Aorta (tissue), 5 donors: ENCODE results near the gene ZDHHC3. TPM values are rescaled to one million over a fixed set of nuclear protein-coding genes. Genes with fewer than 3 reads are reported as not detected.

Experiments used
- ATAC-seq: fragments of 200-7000 bp; cut with Tn5 transposase; one replicate; pipeline ENCODE4 v1.9.1; 2022; ENCODE audit warnings: moderate library complexity; ENCODE audit not compliant: low FRiP score
- DNase-seq, 2 donors: peaks; one replicate each; pipeline ENCODE4 v3.0.0-alpha.2; 2020
- H3K27ac ChIP-seq, 2 donors: one replicate each; pipeline ENCODE4 v1.5.1; 2013; ENCODE audit warnings: low read length in 2 of 2, mild to moderate bottlenecking in 2 of 2, moderate library complexity in 2 of 2, control low read depth in 1 of 2, inconsistent platforms in 1 of 2, low read depth in 1 of 2
- H3K27me3 ChIP-seq, 2 donors: one replicate each; pipeline ENCODE4 v1.6.1; 2013; ENCODE audit warnings: control low read depth in 1 of 2, low read length in 1 of 2, mild to moderate bottlenecking in 1 of 2, moderate library complexity in 1 of 2; ENCODE audit not compliant: insufficient read depth in 2 of 2, control insufficient read depth in 1 of 2
- H3K36me3 ChIP-seq, 2 donors: one replicate each; pipeline ENCODE4 v1.6.1; 2013; ENCODE audit warnings: control low read depth in 1 of 2, low read length in 1 of 2, mild to moderate bottlenecking in 1 of 2; ENCODE audit not compliant: insufficient read depth in 2 of 2, control insufficient read depth in 1 of 2
- H3K4me1 ChIP-seq, 2 donors: one replicate each; pipeline ENCODE4 v1.6.1; 2013; ENCODE audit warnings: low read length in 2 of 2, control low read depth in 1 of 2, mild to moderate bottlenecking in 1 of 2, moderate library complexity in 1 of 2; ENCODE audit not compliant: insufficient read depth in 2 of 2, control insufficient read depth in 1 of 2
- H3K4me3 ChIP-seq, 2 donors: one replicate each; pipeline ENCODE4 v1.5.1; 2013; ENCODE audit warnings: low read length in 2 of 2, control low read depth in 1 of 2, mild to moderate bottlenecking in 1 of 2
- H3K9me3 ChIP-seq: one replicate; pipeline ENCODE4 v1.6.1; 2013; ENCODE audit warnings: mild to moderate bottlenecking, low read length; ENCODE audit not compliant: control insufficient read depth
- WGBS, 2 donors: extraction: QIAGEN DNeasy Blood & Tissue Kit; methylation state at CpG; one replicate each; pipeline ENCODE4 v1.1.7; 2013; 5-methylcytosine and 5-hydroxymethylcytosine counted together
- intact Hi-C, 2 donors: fragments of 100-400 bp; cut with DNase I; formaldehyde crosslinking; loops; one replicate each; pipeline versions ENCODE4 v1.14.2 to v1.15.0; 2022
- polyA plus RNA-seq, 2 donors: library from polyadenylated mRNA; stranded (reverse); fragments of 200-250 nt; gene quantifications; one replicate each; pipeline ENCODE4 v1.2.3, GENCODE V29; 2013
- total RNA-seq, 2 donors: library from RNA; stranded (reverse); fragmentation: NEBNext Ultra II Directional; extraction: Animal tissue kit (Norgen Biotek cat#: 25700); gene quantifications; one replicate each; pipeline ENCODE4 v1.2.1, GENCODE V29; 2021
- donor health status: healthy with polysubstance abuse.
- donor health status: Bipolar disorder and iron deficiency.
- donor health status: DM: no; HTN: no; CAD: no.
- donor health status: DM: no; HTN: no; CAD: no.
- donor health status: DM: yes; HTN: yes; CAD: no.

ZDHHC3 gene
- total and polyA plus RNA-seq, 4 donors = 44.8 to 62.2 (median 55.0) TPM

- DNase-seq (no peak), ATAC-seq (no peak)
- H3K9me3 ChIP-seq = no peaks in the 10 kb centered on the region
- intact Hi-C loops = no loop called here
- no peaks in the 10 kb centered on the region for H3K27me3 ChIP-seq
- WGBS, 2 donors = 88 to 89% methylated on average over 4 of the region's 4 CpGs
- H3K4me3 ChIP-seq = no peak overlapping the region
- H3K36me3 ChIP-seq = no peaks in the 10 kb centered on the region
- peaks cover 0 to 7% of the 10 kb centered on the region in 2 donors for H3K4me1 ChIP-seq
- peak overlapping the region in 1 of 2 donors; percentile 96 for H3K27ac ChIP-seq
Measured at GRCh38 chr3:45012577-45012976, 36.6 kb upstream of the ZDHHC3 start.

DNA sequence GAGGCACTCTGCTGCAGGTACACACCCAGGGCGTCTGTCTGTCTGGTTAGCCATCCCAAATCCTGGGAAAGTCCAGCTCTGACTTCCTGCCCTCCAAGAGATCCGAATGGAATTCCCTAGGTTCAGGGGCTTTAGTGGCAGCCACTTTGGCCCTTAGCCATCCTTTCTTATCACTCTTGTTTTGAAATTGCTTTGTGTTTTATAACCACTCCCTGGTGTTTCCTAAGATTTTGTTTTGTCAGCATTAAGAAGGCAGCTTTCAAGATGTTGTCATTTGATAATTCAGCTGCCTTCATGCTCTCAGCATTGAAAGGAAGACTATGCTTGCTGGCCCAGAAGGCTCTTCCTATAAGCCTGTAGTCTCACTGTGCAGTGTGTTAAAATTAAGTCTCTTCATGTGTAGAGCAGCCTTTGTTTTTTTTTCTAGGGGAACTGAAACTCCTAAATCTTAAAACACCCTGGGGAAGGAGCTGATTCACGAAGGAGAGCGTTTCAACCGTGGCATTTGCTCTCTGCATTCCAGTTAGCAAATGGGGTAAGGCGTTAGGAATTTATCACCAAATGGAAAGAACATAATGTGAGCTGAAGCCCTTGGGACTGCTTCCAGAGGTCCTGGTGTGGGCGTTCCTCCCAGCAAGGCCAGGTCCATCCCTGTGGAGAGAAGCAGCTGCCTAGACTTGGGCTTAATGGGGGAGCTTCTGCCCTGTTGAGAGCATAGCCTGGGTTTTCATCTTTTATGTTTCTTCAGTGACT lies 36.0 kb upstream of the ZDHHC3 start:
- intact Hi-C loops = no loop called here
- Histone ChIP-seq H3K36me3 (no peaks in the 10 kb centered on the region), H3K4me3 (no peak overlapping the region), H3K27me3 (no peaks in the 10 kb centered on the region), H3K27ac (peak overlapping the region; percentile 96 to 97), H3K4me1 (peaks cover 0 to 7% of the 10 kb centered on the region in 2 donors), H3K9me3 (no peaks in the 10 kb centered on the region)
- DNase-seq = peak; percentile 79 to 88
- peak; percentile 84 for ATAC-seq
- 5 to 6% methylated on average over 7 of the region's 7 CpGs for WGBS, 2 donors

GRCh38 chr3:45010811-45011333 lies 34.9 kb upstream of the ZDHHC3 start:
- ATAC-seq = no peak
- no peaks in the 10 kb centered on the region for H3K9me3 ChIP-seq
- peaks cover 0 to 7% of the 10 kb centered on the region in 2 donors for H3K4me1 ChIP-seq
- WGBS, 2 donors = 2 to 10% methylated on average over 3 of the region's 3 CpGs
- H3K36me3 ChIP-seq = no peaks in the 10 kb centered on the region
- no peaks in the 10 kb centered on the region for H3K27me3 ChIP-seq
- H3K4me3 ChIP-seq = no peak overlapping the region
- H3K27ac ChIP-seq = peak overlapping the region; percentile 90 to 97
- intact Hi-C loops = no loop called here
- DNase-seq = no peak

DNA sequence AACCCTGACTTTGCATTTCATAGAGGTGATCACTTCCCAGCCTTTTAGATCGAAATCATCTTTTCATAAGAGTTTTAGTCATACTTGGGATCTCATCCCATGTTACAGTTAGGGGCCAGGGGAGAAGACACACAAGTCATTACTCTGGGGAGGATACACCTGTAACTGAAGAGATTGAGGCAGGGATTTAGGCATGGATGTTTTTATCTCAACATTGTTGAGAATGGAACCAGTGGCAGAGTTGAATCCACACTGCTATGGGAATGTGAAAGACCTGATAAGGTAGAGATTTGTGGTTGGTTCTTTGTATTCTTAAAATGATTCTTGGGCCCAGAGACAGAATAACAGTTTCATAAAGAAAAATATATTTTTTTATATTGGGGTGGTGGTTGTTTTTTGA lies 33.9 kb upstream of the ZDHHC3 start:
- Histone ChIP-seq H3K27ac (peak overlapping the region; percentile 45 to 47), H3K4me1 (peaks cover 0 to 7% of the 10 kb centered on the region in 2 donors), H3K4me3 (no peak overlapping the region), H3K9me3 (no peaks in the 10 kb centered on the region), H3K36me3 (no peaks in the 10 kb centered on the region), H3K27me3 (no peaks in the 10 kb centered on the region)
- WGBS, 2 donors = 99 to 100% methylated on average over 1 of the region's 1 CpG
- ATAC-seq (no peak), DNase-seq (no peak)
- intact Hi-C loops = no loop called here

GRCh38 chr3:45008117-45008516 lies 32.1 kb upstream of the ZDHHC3 start:
- Histone ChIP-seq H3K27ac (peak overlapping the region in 1 of 2 donors; percentile 2), H3K9me3 (no peaks in the 10 kb centered on the region), H3K4me1 (peaks cover 0 to 7% of the 10 kb centered on the region in 2 donors), H3K4me3 (no peak overlapping the region), H3K27me3 (no peaks in the 10 kb centered on the region), H3K36me3 (peaks cover 0 to 4% of the 10 kb centered on the region in 2 donors)
- ATAC-seq = no peak
- intact Hi-C loops = no loop called here
- 99 to 100% methylated on average over 1 of the region's 1 CpG for WGBS, 2 donors
- DNase-seq = no peak

GRCh38 chr3:45007091-45007490 lies 31.1 kb upstream of the ZDHHC3 start:
- whole genome bisulfite sequencing, 2 donors = 69 to 76% methylated on average over 8 of the region's 8 CpGs
- ATAC-seq = no peak
- Histone ChIP-seq H3K9me3 (no peaks in the 10 kb centered on the region), H3K4me3 (no peak overlapping the region), H3K27me3 (no peaks in the 10 kb centered on the region), H3K4me1 (peaks cover 0 to 2% of the 10 kb centered on the region in 2 donors), H3K27ac (no peak overlapping the region), H3K36me3 (peaks cover 0 to 4% of the 10 kb centered on the region in 2 donors)
- DNase-seq = no peak
- intact Hi-C loops = no loop called here

GRCh38 chr3:45003859-45004258 lies 27.9 kb upstream of the ZDHHC3 start:
- H3K27me3 ChIP-seq = no peaks in the 10 kb centered on the region
- H3K27ac ChIP-seq = no peak overlapping the region
- DNase-seq = no peak
- intact Hi-C loops = no loop called here
- no peak overlapping the region for H3K4me3 ChIP-seq
- H3K36me3 ChIP-seq = peaks cover 4 to 5% of the 10 kb centered on the region in 2 donors
- H3K4me1 ChIP-seq = no peaks in the 10 kb centered on the region
- WGBS, 2 donors = 92 to 96% methylated on average over 2 of the region's 2 CpGs
- H3K9me3 ChIP-seq = no peaks in the 10 kb centered on the region
- ATAC-seq = no peak

- Histone ChIP-seq H3K4me3 (no peak overlapping the region), H3K36me3 (peaks cover 4 to 5% of the 10 kb centered on the region in 2 donors), H3K27me3 (no peaks in the 10 kb centered on the region), H3K27ac (no peak overlapping the region), H3K4me1 (no peaks in the 10 kb centered on the region), H3K9me3 (no peaks in the 10 kb centered on the region)
- ATAC-seq = no peak
- intact Hi-C loops = no loop called here
- no peak for DNase-seq
Measured at GRCh38 chr3:45003406-45003805, 27.4 kb upstream of the ZDHHC3 start.

DNA sequence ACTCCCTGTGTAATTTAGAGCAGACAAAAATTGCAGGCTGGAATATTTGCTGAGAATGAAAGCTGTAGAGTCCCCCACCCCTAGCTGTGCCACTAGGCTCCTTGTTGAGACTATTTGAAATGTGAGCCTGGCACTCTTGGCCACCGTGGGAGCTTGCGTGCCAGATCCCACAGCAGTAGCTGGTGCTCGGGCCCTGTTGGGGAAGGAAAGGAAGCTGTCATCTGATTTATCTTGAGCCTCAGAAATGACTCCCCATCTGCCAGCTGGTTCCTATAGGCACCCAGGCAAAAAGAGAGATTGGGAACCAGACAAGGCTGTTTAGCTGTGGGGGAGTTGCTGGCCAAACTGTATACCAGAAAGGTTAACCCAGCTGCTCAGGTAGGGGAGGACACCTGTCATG lies 26.7 kb upstream of the ZDHHC3 start:
- Histone ChIP-seq H3K27ac (no peak overlapping the region), H3K4me1 (no peaks in the 10 kb centered on the region), H3K27me3 (no peaks in the 10 kb centered on the region), H3K36me3 (peaks cover 4 to 6% of the 10 kb centered on the region in 2 donors), H3K4me3 (no peak overlapping the region), H3K9me3 (no peaks in the 10 kb centered on the region)
- intact Hi-C loops = no loop called here
- DNase-seq = no peak
- no peak for ATAC-seq
- 84 to 91% methylated on average over 3 of the region's 3 CpGs for WGBS, 2 donors
